ENCODE data around the gene DNMBP. TPM values are rescaled to one million over a fixed set of nuclear protein-coding genes. Genes with fewer than 3 reads are reported as not detected.

The DNMBP gene
- total and polyA plus RNA-seq, 7 experiments from 2014 or later: 0.40 to 8.5 (median 3.9) TPM

GRCh38 chr10:100008708-100009282 lies 952 bp downstream of the DNMBP start:
- H3K9me3 Mint-ChIP-seq: no peaks in the 10 kb centered on the region
- peaks cover 8 to 47% (median 40%) of the 10 kb centered on the region in 7 donors for H3K4me1 Mint-ChIP-seq
- Histone ChIP-seq H3K4me3 (ENCODE audit: low read length) (peak overlapping the region; percentile 69), H3K27ac (ENCODE audit: low read depth, low read length) (no peak overlapping the region), H3K27me3 (ENCODE audit: control insufficient read depth in 2 of 2, insufficient read depth in 2 of 2, low read length in 2 of 2) (no peaks in the 10 kb centered on the region), H3K36me3 (ENCODE audit: control insufficient read depth in 2 of 3, insufficient read depth in 3 of 3, low read length in 3 of 3) (no peaks in the 10 kb centered on the region), H3K9me3 (ENCODE audit: control insufficient read depth in 2 of 3, low read length in 3 of 3) (no peaks in the 10 kb centered on the region), H3K4me1 (ENCODE audit: control insufficient read depth in 2 of 2, insufficient read depth in 2 of 2, low read length in 2 of 2) (peaks cover 10 to 12% of the 10 kb centered on the region in 2 donors)
- ATAC-seq: no peak
- peak overlapping the region; percentile 82 to 97 (median 86) for H3K4me3 Mint-ChIP-seq
- intact Hi-C loops (cut with micrococcal nuclease): loop anchor here (1.0 to 10.0 kb wide), 10 partner anchors 14 to 1874 kb away; partner anchors contain the start of genes COX15 (in 2 of the 2), CUTC (in 2 of the 2), SLC25A28 (in 2 of the 2) and GOT1 (in 1 of the 2)
- no peaks in the 10 kb centered on the region for H3K36me3 Mint-ChIP-seq
- CTCF ChIA-PET: interaction anchor here (1.2 to 1.7 kb wide), 4 partner anchors 12 to 165 kb away, joined by 3 to 10 read pairs (median 4); no protein-coding TSS in a partner anchor
- H3K27me3 Mint-ChIP-seq: peaks cover 0 to 35% (median 0%) of the 10 kb centered on the region in 5 donors
- H3K27ac Mint-ChIP-seq: peak overlapping the region in 3 of 9 donors; percentile 18 to 65 (median 25)
- peak in 1 of 9 donors; percentile 8 for DNase-seq
- POLR2A ChIA-PET: interaction anchor here (1.7 kb wide), 1 partner anchor 277 kb away, joined by 5 read pairs; the partner anchor contains the start of genes COX15 and CUTC

- Mint-ChIP-seq H3K36me3 (no peaks in the 10 kb centered on the region), H3K27ac (peak overlapping the region in 1 of 9 donors; percentile 25), H3K4me3 (peak overlapping the region; percentile 42 to 97 (median 84)), H3K9me3 (no peaks in the 10 kb centered on the region), H3K4me1 (peaks cover 8 to 44% (median 40%) of the 10 kb centered on the region in 7 donors), H3K27me3 (peaks cover 0 to 31% (median 0%) of the 10 kb centered on the region in 5 donors)
- intact Hi-C loops (cut with micrococcal nuclease): loop anchor here (2.0 to 10.0 kb wide), 4 partner anchors 13 to 1561 kb away; partner anchors contain the start of genes HPS1 (in 1 of the 2) and SLC25A28 (in 1 of the 2)
- POLR2A ChIA-PET: no interaction called here
- Histone ChIP-seq H3K27me3 (ENCODE audit: control insufficient read depth in 2 of 2, insufficient read depth in 2 of 2, low read length in 2 of 2) (no peaks in the 10 kb centered on the region), H3K4me3 (ENCODE audit: low read length) (no peak overlapping the region), H3K27ac (ENCODE audit: low read depth, low read length) (no peak overlapping the region), H3K36me3 (ENCODE audit: control insufficient read depth in 2 of 3, insufficient read depth in 3 of 3, low read length in 3 of 3) (no peaks in the 10 kb centered on the region), H3K9me3 (ENCODE audit: control insufficient read depth in 2 of 3, low read length in 3 of 3) (no peaks in the 10 kb centered on the region), H3K4me1 (ENCODE audit: control insufficient read depth in 2 of 2, insufficient read depth in 2 of 2, low read length in 2 of 2) (peaks cover 10 to 12% of the 10 kb centered on the region in 2 donors)
- ATAC-seq (no peak), DNase-seq (no peak)
- CTCF ChIA-PET: interaction anchor here (0.6 to 1.1 kb wide), 3 partner anchors 9 to 149 kb away, joined by 3 to 5 read pairs (median 3); no protein-coding TSS in a partner anchor
These were observed 1.6 kb downstream of the DNMBP start for GRCh38 chr10:100008142-100008522.

GRCh38 chr10:100007231-100008141 lies 2.3 kb downstream of the DNMBP start:
- Histone ChIP-seq H3K9me3 (ENCODE audit: control insufficient read depth in 2 of 3, low read length in 3 of 3) (no peaks in the 10 kb centered on the region), H3K4me1 (ENCODE audit: control insufficient read depth in 2 of 2, insufficient read depth in 2 of 2, low read length in 2 of 2) (peaks cover 10 to 12% of the 10 kb centered on the region in 2 donors), H3K36me3 (ENCODE audit: control insufficient read depth in 2 of 3, insufficient read depth in 3 of 3, low read length in 3 of 3) (no peaks in the 10 kb centered on the region), H3K27ac (ENCODE audit: low read depth, low read length) (no peak overlapping the region), H3K27me3 (ENCODE audit: control insufficient read depth in 2 of 2, insufficient read depth in 2 of 2, low read length in 2 of 2) (no peaks in the 10 kb centered on the region), H3K4me3 (ENCODE audit: low read length) (no peak overlapping the region)
- H3K27me3 Mint-ChIP-seq: peaks cover 0 to 31% (median 0%) of the 10 kb centered on the region in 5 donors
- H3K9me3 Mint-ChIP-seq: no peaks in the 10 kb centered on the region
- peaks cover 0 to 2% (median 0%) of the 10 kb centered on the region in 5 donors for H3K36me3 Mint-ChIP-seq
- ATAC-seq (no peak), DNase-seq (no peak)
- H3K4me3 Mint-ChIP-seq: peak overlapping the region; percentile 39 to 97 (median 78)
- peaks cover 8 to 44% (median 37%) of the 10 kb centered on the region in 7 donors for H3K4me1 Mint-ChIP-seq
- CTCF ChIA-PET: interaction anchor here (0.5 to 1.1 kb wide), 4 partner anchors 8 to 255 kb away, joined by 3 to 5 read pairs (median 4); no protein-coding TSS in a partner anchor
- H3K27ac Mint-ChIP-seq: peak overlapping the region in 1 of 9 donors; percentile 53
- POLR2A ChIA-PET: no interaction called here
- intact Hi-C loops (cut with micrococcal nuclease): loop anchor here (2.0 to 10.0 kb wide), 4 partner anchors 13 to 1560 kb away; partner anchors contain the start of genes HPS1 (in 1 of the 2) and SLC25A28 (in 1 of the 2)

- DNase-seq: no peak
- peaks cover 8 to 44% (median 37%) of the 10 kb centered on the region in 7 donors for H3K4me1 Mint-ChIP-seq
- Histone ChIP-seq H3K36me3 (ENCODE audit: control insufficient read depth in 2 of 3, insufficient read depth in 3 of 3, low read length in 3 of 3) (no peaks in the 10 kb centered on the region), H3K4me1 (ENCODE audit: control insufficient read depth in 2 of 2, insufficient read depth in 2 of 2, low read length in 2 of 2) (peaks cover 10 to 12% of the 10 kb centered on the region in 2 donors), H3K27me3 (ENCODE audit: control insufficient read depth in 2 of 2, insufficient read depth in 2 of 2, low read length in 2 of 2) (no peaks in the 10 kb centered on the region), H3K4me3 (ENCODE audit: low read length) (no peak overlapping the region), H3K9me3 (ENCODE audit: control insufficient read depth in 2 of 3, low read length in 3 of 3) (no peaks in the 10 kb centered on the region), H3K27ac (ENCODE audit: low read depth, low read length) (no peak overlapping the region)
- ChIA-PET POLR2A (no interaction called here), CTCF (no interaction called here)
- H3K9me3 Mint-ChIP-seq: no peaks in the 10 kb centered on the region
- peak overlapping the region in 1 of 9 donors; percentile 13 for H3K27ac Mint-ChIP-seq
- peak overlapping the region in 3 of 10 donors; percentile 26 to 41 (median 29) for H3K4me3 Mint-ChIP-seq
- intact Hi-C loops (cut with micrococcal nuclease): loop anchor here (5.0 to 10.0 kb wide), 3 partner anchors 34 to 1559 kb away; partner anchors contain the start of genes HPS1 (in 1 of the 2) and SLC25A28 (in 1 of the 2)
- H3K27me3 Mint-ChIP-seq: peaks cover 0 to 28% (median 0%) of the 10 kb centered on the region in 5 donors
- H3K36me3 Mint-ChIP-seq: peaks cover 0 to 8% (median 0%) of the 10 kb centered on the region in 5 donors
- ATAC-seq: peak; percentile 33
These were observed 3.4 kb downstream of the DNMBP start for GRCh38 chr10:100006243-100006886.

GRCh38 chr10:100004805-100005510 lies 4.8 kb downstream of the DNMBP start:
- no peak overlapping the region for H3K4me3 Mint-ChIP-seq
- H3K9me3 Mint-ChIP-seq: no peaks in the 10 kb centered on the region
- Histone ChIP-seq H3K9me3 (ENCODE audit: control insufficient read depth in 2 of 3, low read length in 3 of 3) (no peaks in the 10 kb centered on the region), H3K36me3 (ENCODE audit: control insufficient read depth in 2 of 3, insufficient read depth in 3 of 3, low read length in 3 of 3) (no peaks in the 10 kb centered on the region), H3K4me3 (ENCODE audit: low read length) (no peak overlapping the region), H3K27me3 (ENCODE audit: control insufficient read depth in 2 of 2, insufficient read depth in 2 of 2, low read length in 2 of 2) (no peaks in the 10 kb centered on the region), H3K27ac (ENCODE audit: low read depth, low read length) (no peak overlapping the region), H3K4me1 (ENCODE audit: control insufficient read depth in 2 of 2, insufficient read depth in 2 of 2, low read length in 2 of 2) (peaks cover 8 to 10% of the 10 kb centered on the region in 2 donors)
- peaks cover 0 to 16% (median 0%) of the 10 kb centered on the region in 5 donors for H3K27me3 Mint-ChIP-seq
- ATAC-seq (no peak), DNase-seq (no peak)
- no peak overlapping the region for H3K27ac Mint-ChIP-seq
- peaks cover 0 to 8% (median 0%) of the 10 kb centered on the region in 5 donors for H3K36me3 Mint-ChIP-seq
- peaks cover 8 to 34% (median 30%) of the 10 kb centered on the region in 7 donors for H3K4me1 Mint-ChIP-seq
- intact Hi-C loops (cut with micrococcal nuclease): loop anchor here (5.0 to 10.0 kb wide), 3 partner anchors 33 to 1558 kb away; partner anchors contain the start of genes HPS1 (in 1 of the 2) and SLC25A28 (in 1 of the 2)
- POLR2A ChIA-PET: no interaction called here
- CTCF ChIA-PET: no interaction called here
